PFSK-1 (cell line): ENCODE measurements around the gene COL4A2.

Experiments used
- FOXP2 ChIP-seq: optimal IDR thresholded peaks from 2 replicates; pipeline ENCODE3; 2011; ENCODE audit warnings: borderline replicate concordance, control low read depth, inconsistent platforms; ENCODE audit not compliant: insufficient read depth; ENCODE audit errors: extremely low read length, extremely low read depth
- POLR2AphosphoS5 ChIP-seq: IDR thresholded peaks from 2 replicates; pipeline ENCODE4 v1.6.1; 2012; ENCODE audit warnings: low read depth, mild to moderate bottlenecking, control low read depth, low read length, moderate library complexity
- SIN3A ChIP-seq: IDR thresholded peaks from 2 replicates; pipeline ENCODE4 v1.6.1; 2012; ENCODE audit warnings: mild to moderate bottlenecking, low read length, moderate library complexity, borderline replicate concordance; ENCODE audit not compliant: insufficient read depth
- TAF1 ChIP-seq: IDR thresholded peaks from 2 replicates; pipeline ENCODE4 v1.6.1; 2012; ENCODE audit warnings: low read length, control low read depth, borderline replicate concordance; ENCODE audit not compliant: insufficient read depth
- TF ChIP-seq, protein P1 (sequence below), 2 experiments: IDR thresholded peaks; 2 replicates each; pipeline versions ENCODE4 v1.6.1 to v1.8.0; 2011 to 2012; ENCODE audit warnings: low read depth in 2 of 2, low read length in 2 of 2, control low read depth in 1 of 2, inconsistent platforms in 1 of 2, mild to moderate bottlenecking in 1 of 2, moderate library complexity in 1 of 2; ENCODE audit not compliant: insufficient read depth in 1 of 2

COL4A2 gene

GRCh38 chr13:110388108-110388943 lies 81.2 kb downstream of the COL4A2 start:
- TF ChIP-seq, protein P1, sequence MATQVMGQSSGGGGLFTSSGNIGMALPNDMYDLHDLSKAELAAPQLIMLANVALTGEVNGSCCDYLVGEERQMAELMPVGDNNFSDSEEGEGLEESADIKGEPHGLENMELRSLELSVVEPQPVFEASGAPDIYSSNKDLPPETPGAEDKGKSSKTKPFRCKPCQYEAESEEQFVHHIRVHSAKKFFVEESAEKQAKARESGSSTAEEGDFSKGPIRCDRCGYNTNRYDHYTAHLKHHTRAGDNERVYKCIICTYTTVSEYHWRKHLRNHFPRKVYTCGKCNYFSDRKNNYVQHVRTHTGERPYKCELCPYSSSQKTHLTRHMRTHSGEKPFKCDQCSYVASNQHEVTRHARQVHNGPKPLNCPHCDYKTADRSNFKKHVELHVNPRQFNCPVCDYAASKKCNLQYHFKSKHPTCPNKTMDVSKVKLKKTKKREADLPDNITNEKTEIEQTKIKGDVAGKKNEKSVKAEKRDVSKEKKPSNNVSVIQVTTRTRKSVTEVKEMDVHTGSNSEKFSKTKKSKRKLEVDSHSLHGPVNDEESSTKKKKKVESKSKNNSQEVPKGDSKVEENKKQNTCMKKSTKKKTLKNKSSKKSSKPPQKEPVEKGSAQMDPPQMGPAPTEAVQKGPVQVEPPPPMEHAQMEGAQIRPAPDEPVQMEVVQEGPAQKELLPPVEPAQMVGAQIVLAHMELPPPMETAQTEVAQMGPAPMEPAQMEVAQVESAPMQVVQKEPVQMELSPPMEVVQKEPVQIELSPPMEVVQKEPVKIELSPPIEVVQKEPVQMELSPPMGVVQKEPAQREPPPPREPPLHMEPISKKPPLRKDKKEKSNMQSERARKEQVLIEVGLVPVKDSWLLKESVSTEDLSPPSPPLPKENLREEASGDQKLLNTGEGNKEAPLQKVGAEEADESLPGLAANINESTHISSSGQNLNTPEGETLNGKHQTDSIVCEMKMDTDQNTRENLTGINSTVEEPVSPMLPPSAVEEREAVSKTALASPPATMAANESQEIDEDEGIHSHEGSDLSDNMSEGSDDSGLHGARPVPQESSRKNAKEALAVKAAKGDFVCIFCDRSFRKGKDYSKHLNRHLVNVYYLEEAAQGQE (IDR thresholded peaks at IDR 0.05; ENCODE audit: insufficient read depth in 1 of 2, low read depth in 2 of 2, low read length in 2 of 2), result no peak
- TF ChIP-seq SIN3A (no peak), TAF1 (no peak), POLR2AphosphoS5 (no peak), FOXP2 (no peak)

DNA sequence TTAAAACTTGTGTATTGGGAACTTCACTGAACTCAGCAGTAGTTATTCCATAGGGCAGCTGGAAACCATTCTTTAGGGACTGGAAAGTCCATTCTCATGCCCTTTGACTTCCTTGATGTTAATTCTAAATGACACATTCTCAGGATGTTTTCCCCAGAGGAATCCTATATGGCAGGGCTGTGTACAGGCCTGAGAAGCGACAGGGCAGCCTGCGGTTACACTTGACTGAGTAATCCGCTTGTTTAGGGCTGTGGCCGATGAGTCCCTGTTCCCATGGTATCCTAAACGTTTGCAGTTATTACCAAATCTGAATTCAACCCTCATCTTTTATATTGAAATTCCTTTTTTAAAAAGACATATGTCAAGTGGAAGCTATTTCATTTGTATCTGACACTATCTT lies 83.5 kb downstream of the COL4A2 start:
- TF ChIP-seq POLR2AphosphoS5 (no peak), SIN3A (no peak), TAF1 (no peak), FOXP2 (no peak)
- TF ChIP-seq, protein P1 (IDR thresholded peaks at IDR 0.05; ENCODE audit: insufficient read depth in 1 of 2, low read depth in 2 of 2, low read length in 2 of 2), result no peak

- TF ChIP-seq FOXP2 (no peak), SIN3A (no peak), TAF1 (no peak), POLR2AphosphoS5 (no peak)
- TF ChIP-seq, protein P1 (IDR thresholded peaks at IDR 0.05; ENCODE audit: insufficient read depth in 1 of 2, low read depth in 2 of 2, low read length in 2 of 2), result no peak
Measured at GRCh38 chr13:110391273-110391672, 84.2 kb downstream of the COL4A2 start.

- TF ChIP-seq TAF1 (no peak), POLR2AphosphoS5 (no peak), SIN3A (no peak), FOXP2 (no peak)
- TF ChIP-seq, protein P1 (IDR thresholded peaks at IDR 0.05; ENCODE audit: insufficient read depth in 1 of 2, low read depth in 2 of 2, low read length in 2 of 2), result no peak
Measured at GRCh38 chr13:110392510-110393240, 85.6 kb downstream of the COL4A2 start.
